ENCODE results near the gene AMPH. TPM values are rescaled to one million over a fixed set of nuclear protein-coding genes. Genes with fewer than 3 reads are reported as not detected.

Gene AMPH
- total RNA-seq, 5 donors from 2014 or later (not counting 1 experiment from before 2014, with no cell fraction given) = not detected

GRCh38 chr7:38507384-38507783 lies 123.8 kb downstream of the AMPH start:
- ChIA-PET CTCF (no interaction called here), POLR2A (no interaction called here)
- Histone ChIP-seq H3K4me1 (ENCODE audit: control insufficient read depth in 1 of 2, extremely low read depth in 1 of 2, insufficient read depth in 2 of 2, low read length in 2 of 2) (no peaks in the 10 kb centered on the region), H3K27ac (ENCODE audit: low read length) (no peak overlapping the region), H3K9me3 (no peaks in the 10 kb centered on the region), H3K4me3 (ENCODE audit: control insufficient read depth in 1 of 2, extremely low read depth in 1 of 2, low read length in 1 of 2) (no peak overlapping the region), H3K36me3 (ENCODE audit: control insufficient read depth in 2 of 2, extremely low read depth in 1 of 2, insufficient read depth in 1 of 2, low read length in 1 of 2) (no peaks in the 10 kb centered on the region), H3K27me3 (replicated peaks in 1 of 2; ENCODE audit: control insufficient read depth in 2 of 2, extremely low read depth in 1 of 2, insufficient read depth in 2 of 2, low read length in 1 of 2) (peaks cover 0 to 7% of the 10 kb centered on the region in 2 experiments)
- no peak overlapping the region for H3K27ac Mint-ChIP-seq
- no peaks in the 10 kb centered on the region for H3K36me3 Mint-ChIP-seq
- no peak overlapping the region for H3K4me3 Mint-ChIP-seq
- WGBS (ENCODE audit: insufficient coverage) = no CpG with 5 or more reads among the region's 2 CpGs
- H3K27me3 Mint-ChIP-seq = peaks cover 5 to 8% of the 10 kb centered on the region in 2 donors
- ATAC-seq (replicated peaks in 1 of 4) = no peak
- H3K4me1 Mint-ChIP-seq = no peaks in the 10 kb centered on the region
- H3K9me3 Mint-ChIP-seq = no peaks in the 10 kb centered on the region
- no peak for DNase-seq

GRCh38 chr7:38506756-38507155 lies 124.4 kb downstream of the AMPH start:
- Histone ChIP-seq H3K4me1 (ENCODE audit: control insufficient read depth in 1 of 2, extremely low read depth in 1 of 2, insufficient read depth in 2 of 2, low read length in 2 of 2) (no peaks in the 10 kb centered on the region), H3K36me3 (ENCODE audit: control insufficient read depth in 2 of 2, extremely low read depth in 1 of 2, insufficient read depth in 1 of 2, low read length in 1 of 2) (no peaks in the 10 kb centered on the region), H3K9me3 (no peaks in the 10 kb centered on the region), H3K27me3 (replicated peaks in 1 of 2; ENCODE audit: control insufficient read depth in 2 of 2, extremely low read depth in 1 of 2, insufficient read depth in 2 of 2, low read length in 1 of 2) (peaks cover 0 to 7% of the 10 kb centered on the region in 2 experiments), H3K27ac (ENCODE audit: low read length) (no peak overlapping the region), H3K4me3 (ENCODE audit: control insufficient read depth in 1 of 2, extremely low read depth in 1 of 2, low read length in 1 of 2) (no peak overlapping the region)
- CTCF ChIA-PET = no interaction called here
- ATAC-seq (replicated peaks in 1 of 4) = no peak
- Mint-ChIP-seq H3K4me1 (no peaks in the 10 kb centered on the region), H3K4me3 (no peak overlapping the region), H3K9me3 (no peaks in the 10 kb centered on the region), H3K36me3 (no peaks in the 10 kb centered on the region), H3K27ac (no peak overlapping the region), H3K27me3 (peaks cover 5 to 8% of the 10 kb centered on the region in 2 donors)
- POLR2A ChIA-PET = interaction anchor here in 1 of 2 donors (0.7 kb wide), 1 partner anchor 70 kb away, joined by 4 read pairs; no protein-coding TSS in a partner anchor
- no peak for DNase-seq
- WGBS (ENCODE audit: insufficient coverage) = 50% methylated on average over 1 of the region's 3 CpGs

- Histone ChIP-seq H3K9me3 (no peaks in the 10 kb centered on the region), H3K4me1 (ENCODE audit: control insufficient read depth in 1 of 2, extremely low read depth in 1 of 2, insufficient read depth in 2 of 2, low read length in 2 of 2) (no peaks in the 10 kb centered on the region), H3K4me3 (ENCODE audit: control insufficient read depth in 1 of 2, extremely low read depth in 1 of 2, low read length in 1 of 2) (no peak overlapping the region), H3K27ac (ENCODE audit: low read length) (no peak overlapping the region), H3K36me3 (ENCODE audit: control insufficient read depth in 2 of 2, extremely low read depth in 1 of 2, insufficient read depth in 1 of 2, low read length in 1 of 2) (no peaks in the 10 kb centered on the region), H3K27me3 (replicated peaks in 1 of 2; ENCODE audit: control insufficient read depth in 2 of 2, extremely low read depth in 1 of 2, insufficient read depth in 2 of 2, low read length in 1 of 2) (peaks cover 0 to 7% of the 10 kb centered on the region in 2 experiments)
- Mint-ChIP-seq H3K4me1 (no peaks in the 10 kb centered on the region), H3K36me3 (no peaks in the 10 kb centered on the region), H3K27ac (no peak overlapping the region), H3K4me3 (no peak overlapping the region), H3K27me3 (peaks cover 5 to 8% of the 10 kb centered on the region in 2 donors), H3K9me3 (no peaks in the 10 kb centered on the region)
- DNase-seq (no peak), ATAC-seq (replicated peaks in 1 of 4) (no peak)
- POLR2A ChIA-PET = interaction anchor here in 1 of 2 donors (0.7 kb wide), 1 partner anchor 70 kb away, joined by 4 read pairs; no protein-coding TSS in a partner anchor
- CTCF ChIA-PET = no interaction called here
- no CpG with 5 or more reads among the region's 1 CpG for WGBS (ENCODE audit: insufficient coverage)
These were observed 125.2 kb downstream of the AMPH start for GRCh38 chr7:38506004-38506403.

- Mint-ChIP-seq H3K9me3 (no peaks in the 10 kb centered on the region), H3K36me3 (no peaks in the 10 kb centered on the region), H3K27me3 (peaks cover 0 to 8% of the 10 kb centered on the region in 2 donors), H3K4me1 (no peaks in the 10 kb centered on the region), H3K4me3 (no peak overlapping the region), H3K27ac (no peak overlapping the region)
- no peaks in the 10 kb centered on the region for H3K4me1 ChIP-seq (ENCODE audit: control insufficient read depth in 1 of 2, extremely low read depth in 1 of 2, insufficient read depth in 2 of 2, low read length in 2 of 2)
- DNase-seq = no peak
- H3K27ac ChIP-seq (ENCODE audit: low read length) = no peak overlapping the region
- ChIA-PET CTCF (interaction anchor here in 1 of 2 donors (0.5 kb wide), 1 partner anchor 155 kb away, joined by 3 read pairs; no protein-coding TSS in a partner anchor), POLR2A (no interaction called here)
- no peaks in the 10 kb centered on the region for H3K9me3 ChIP-seq
- no peak for ATAC-seq (replicated peaks in 1 of 4)
- 57% methylated on average over 2 of the region's 2 CpGs for WGBS (ENCODE audit: insufficient coverage)
- H3K4me3 ChIP-seq (ENCODE audit: control insufficient read depth in 1 of 2, extremely low read depth in 1 of 2, low read length in 1 of 2) = no peak overlapping the region
- H3K36me3 ChIP-seq (ENCODE audit: control insufficient read depth in 2 of 2, extremely low read depth in 1 of 2, insufficient read depth in 1 of 2, low read length in 1 of 2) = no peaks in the 10 kb centered on the region
- peaks cover 0 to 7% of the 10 kb centered on the region in 2 experiments for H3K27me3 ChIP-seq (replicated peaks in 1 of 2; ENCODE audit: control insufficient read depth in 2 of 2, extremely low read depth in 1 of 2, insufficient read depth in 2 of 2, low read length in 1 of 2)
These were observed 126.5 kb downstream of the AMPH start for GRCh38 chr7:38504684-38505083.

- H3K4me1 ChIP-seq (ENCODE audit: control insufficient read depth in 1 of 2, extremely low read depth in 1 of 2, insufficient read depth in 2 of 2, low read length in 2 of 2) = no peaks in the 10 kb centered on the region
- Mint-ChIP-seq H3K4me3 (no peak overlapping the region), H3K36me3 (no peaks in the 10 kb centered on the region), H3K9me3 (no peaks in the 10 kb centered on the region), H3K27ac (no peak overlapping the region), H3K27me3 (peaks cover 0 to 8% of the 10 kb centered on the region in 2 donors), H3K4me1 (no peaks in the 10 kb centered on the region)
- H3K27ac ChIP-seq (ENCODE audit: low read length) = no peak overlapping the region
- 79% methylated on average over 5 of the region's 6 CpGs for WGBS (ENCODE audit: insufficient coverage)
- POLR2A ChIA-PET = no interaction called here
- no peaks in the 10 kb centered on the region for H3K36me3 ChIP-seq (ENCODE audit: control insufficient read depth in 2 of 2, extremely low read depth in 1 of 2, insufficient read depth in 1 of 2, low read length in 1 of 2)
- H3K27me3 ChIP-seq (replicated peaks in 1 of 2; ENCODE audit: control insufficient read depth in 2 of 2, extremely low read depth in 1 of 2, insufficient read depth in 2 of 2, low read length in 1 of 2) = peaks cover 0 to 7% of the 10 kb centered on the region in 2 experiments
- CTCF ChIA-PET = no interaction called here
- H3K9me3 ChIP-seq = no peaks in the 10 kb centered on the region
- ATAC-seq (replicated peaks in 1 of 4) (no peak), DNase-seq (no peak)
- H3K4me3 ChIP-seq (ENCODE audit: control insufficient read depth in 1 of 2, extremely low read depth in 1 of 2, low read length in 1 of 2) = no peak overlapping the region
These were observed 128.3 kb downstream of the AMPH start for GRCh38 chr7:38502848-38503247.

GRCh38 chr7:38502289-38502688 lies 128.9 kb downstream of the AMPH start:
- Histone ChIP-seq H3K9me3 (no peaks in the 10 kb centered on the region), H3K27ac (ENCODE audit: low read length) (no peak overlapping the region), H3K27me3 (replicated peaks in 1 of 2; ENCODE audit: control insufficient read depth in 2 of 2, extremely low read depth in 1 of 2, insufficient read depth in 2 of 2, low read length in 1 of 2) (peaks cover 0 to 7% of the 10 kb centered on the region in 2 experiments), H3K4me1 (ENCODE audit: control insufficient read depth in 1 of 2, extremely low read depth in 1 of 2, insufficient read depth in 2 of 2, low read length in 2 of 2) (no peaks in the 10 kb centered on the region), H3K4me3 (ENCODE audit: control insufficient read depth in 1 of 2, extremely low read depth in 1 of 2, low read length in 1 of 2) (no peak overlapping the region), H3K36me3 (ENCODE audit: control insufficient read depth in 2 of 2, extremely low read depth in 1 of 2, insufficient read depth in 1 of 2, low read length in 1 of 2) (no peaks in the 10 kb centered on the region)
- DNase-seq = no peak
- WGBS (ENCODE audit: insufficient coverage) = 73% methylated on average over 4 of the region's 4 CpGs
- Mint-ChIP-seq H3K36me3 (no peaks in the 10 kb centered on the region), H3K4me3 (no peak overlapping the region), H3K4me1 (no peaks in the 10 kb centered on the region), H3K9me3 (no peaks in the 10 kb centered on the region), H3K27ac (no peak overlapping the region), H3K27me3 (peaks cover 0 to 8% of the 10 kb centered on the region in 2 donors)
- no peak for ATAC-seq (replicated peaks in 1 of 4)
- ChIA-PET POLR2A (no interaction called here), CTCF (no interaction called here)

- no peak overlapping the region for H3K4me3 ChIP-seq (ENCODE audit: control insufficient read depth in 1 of 2, extremely low read depth in 1 of 2, low read length in 1 of 2)
- no peaks in the 10 kb centered on the region for H3K36me3 Mint-ChIP-seq
- H3K27ac Mint-ChIP-seq = no peak overlapping the region
- no peak for ATAC-seq (replicated peaks in 1 of 4)
- H3K27ac ChIP-seq (ENCODE audit: low read length) = no peak overlapping the region
- H3K27me3 ChIP-seq (replicated peaks in 1 of 2; ENCODE audit: control insufficient read depth in 2 of 2, extremely low read depth in 1 of 2, insufficient read depth in 2 of 2, low read length in 1 of 2) = no peaks in the 10 kb centered on the region
- H3K4me3 Mint-ChIP-seq = no peak overlapping the region
- DNase-seq = no peak
- CTCF ChIA-PET = no interaction called here
- H3K36me3 ChIP-seq (ENCODE audit: control insufficient read depth in 2 of 2, extremely low read depth in 1 of 2, insufficient read depth in 1 of 2, low read length in 1 of 2) = no peaks in the 10 kb centered on the region
- H3K4me1 Mint-ChIP-seq = no peaks in the 10 kb centered on the region
- H3K9me3 Mint-ChIP-seq = no peaks in the 10 kb centered on the region
- no peaks in the 10 kb centered on the region for H3K4me1 ChIP-seq (ENCODE audit: control insufficient read depth in 1 of 2, extremely low read depth in 1 of 2, insufficient read depth in 2 of 2, low read length in 2 of 2)
- POLR2A ChIA-PET = no interaction called here
- no peaks in the 10 kb centered on the region for H3K27me3 Mint-ChIP-seq
- no peaks in the 10 kb centered on the region for H3K9me3 ChIP-seq
- WGBS (ENCODE audit: insufficient coverage) = 55% methylated on average over 1 of the region's 2 CpGs
These were observed 139.2 kb downstream of the AMPH start for GRCh38 chr7:38492010-38492409.
